IMR-90 (cell line): ENCODE data around the gene RIPOR2. TPM values are rescaled to one million over a fixed set of nuclear protein-coding genes. Genes with fewer than 3 reads are reported as not detected.

Experiments used
- ATAC-seq: fragments of 200-7000 bp; cut with Tn5 transposase; 2 replicates; pipeline ENCODE4 v1.9.1; 2020; ENCODE audit warnings: low read depth, mild to moderate bottlenecking, moderate library complexity
- BruUV-seq: library from RNA; stranded (reverse); fragments of 400-500 nt; replicated peaks from 2 replicates; lab custom pipeline; 2021; lab: Mats Ljungman, UMichigan
- CTCF ChIA-PET: fragments of 300-600 bp; formaldehyde crosslinking; extraction: SDS; loops from one replicate; lab custom pipeline; 2021; ENCODE audit warnings: antibody characterized with exemption; lab: Yijun Ruan, JAX
- POLR2A ChIA-PET: fragments of 300-600 bp; sonication (Branson Sonifier 250); formaldehyde crosslinking; loops from one replicate; lab custom pipeline; 2022; ENCODE audit warnings: antibody characterized with exemption; ENCODE audit not compliant: unreplicated experiment; lab: Charles Lee
- DNase-seq: peaks from one replicate; pipeline ENCODE4 v3.0.0; 2013
- H2AFZ ChIP-seq: replicated peaks from 2 replicates; pipeline ENCODE3; 2013; ENCODE audit warnings: low read length, mild to moderate bottlenecking; ENCODE audit not compliant: poor library complexity
- H2AK5ac ChIP-seq: 2 replicates; pipeline ENCODE4 v1.6.1; 2013; ENCODE audit warnings: low read depth, low read length, inconsistent platforms
- H2AK9ac ChIP-seq: replicated peaks from 2 replicates; pipeline ENCODE3; 2013; ENCODE audit warnings: mild to moderate bottlenecking, low read depth, low read length, moderate library complexity; ENCODE audit not compliant: poor library complexity
- H2BK120ac ChIP-seq: 2 replicates; pipeline ENCODE4 v1.6.1; 2013; ENCODE audit warnings: low read depth, low read length, inconsistent platforms
- H2BK15ac ChIP-seq: 3 replicates; pipeline ENCODE4 v1.6.1; 2013; ENCODE audit warnings: low read depth, low read length, inconsistent platforms
- H2BK20ac ChIP-seq: 2 replicates; pipeline ENCODE4 v1.6.1; 2013; ENCODE audit warnings: low read depth, mild to moderate bottlenecking, inconsistent platforms, low read length, moderate library complexity
- H2BK5ac ChIP-seq: 2 replicates; pipeline ENCODE4 v1.6.1; 2013; ENCODE audit warnings: mild to moderate bottlenecking, low read depth, low read length, inconsistent platforms; ENCODE audit not compliant: poor library complexity, severe bottlenecking
- H3K14ac ChIP-seq: replicated peaks from 2 replicates; pipeline ENCODE4 v1.6.1; 2013; ENCODE audit warnings: low read depth, low read length, inconsistent platforms
- H3K18ac ChIP-seq: 2 replicates; pipeline ENCODE4 v1.6.1; 2013; ENCODE audit warnings: low read depth, low read length, control low read depth
- H3K23ac ChIP-seq: 2 replicates; pipeline ENCODE4 v1.6.1; 2013; ENCODE audit warnings: low read depth, low read length, inconsistent platforms
- H3K27ac ChIP-seq: 2 replicates; pipeline ENCODE4 v1.5.1; 2013; ENCODE audit warnings: mild to moderate bottlenecking, control low read depth, low read length; ENCODE audit not compliant: insufficient read depth
- H3K27me3 ChIP-seq: 2 replicates; pipeline ENCODE4 v1.6.1; 2013; ENCODE audit warnings: low read length; ENCODE audit not compliant: control insufficient read depth, insufficient read depth
- H3K36me3 ChIP-seq: 2 replicates; pipeline ENCODE4 v1.6.1; 2013; ENCODE audit warnings: low read length, mixed read lengths; ENCODE audit not compliant: control insufficient read depth, insufficient read depth
- H3K4ac ChIP-seq: 2 replicates; pipeline ENCODE4 v1.6.1; 2013; ENCODE audit warnings: low read depth, low read length, inconsistent platforms
- H3K4me1 ChIP-seq: 2 replicates; pipeline ENCODE4 v1.6.1; 2013; ENCODE audit warnings: low read length, mixed read lengths; ENCODE audit not compliant: control insufficient read depth, insufficient read depth
- H3K4me2 ChIP-seq: 2 replicates; pipeline ENCODE4 v1.6.1; 2013; ENCODE audit warnings: low read depth, mild to moderate bottlenecking, control low read depth, low read length, moderate library complexity
- H3K4me3 ChIP-seq: 2 replicates; pipeline ENCODE4 v1.5.1; 2013; ENCODE audit warnings: low read depth, mild to moderate bottlenecking, control low read depth, low read length, moderate library complexity; ENCODE audit not compliant: insufficient read depth
- H3K56ac ChIP-seq: 2 replicates; pipeline ENCODE4 v1.6.1; 2013; ENCODE audit warnings: low read length, inconsistent platforms; ENCODE audit not compliant: insufficient read depth; ENCODE audit errors: extremely low read depth
- H3K79me1 ChIP-seq, 2 experiments: 2 replicates each; pipeline ENCODE4 v1.6.1; 2013; ENCODE audit warnings: low read length in 2 of 2, inconsistent platforms in 1 of 2, low read depth in 1 of 2
- H3K9ac ChIP-seq: 2 replicates; pipeline ENCODE4 v1.6.1; 2013; ENCODE audit warnings: low read depth, low read length, control low read depth
- H3K9me1 ChIP-seq: 2 replicates; pipeline ENCODE4 v1.6.1; 2013; ENCODE audit warnings: low read length, inconsistent platforms; ENCODE audit not compliant: insufficient read depth
- H3K9me3 ChIP-seq: 2 replicates; pipeline ENCODE4 v1.6.1; 2013; ENCODE audit warnings: low read length; ENCODE audit not compliant: control insufficient read depth, insufficient read depth
- H4K20me1 ChIP-seq: 2 replicates; pipeline ENCODE4 v1.6.1; 2013; ENCODE audit warnings: low read length, inconsistent platforms; ENCODE audit not compliant: insufficient read depth
- H4K5ac ChIP-seq: 2 replicates; pipeline ENCODE4 v1.6.1; 2013; ENCODE audit warnings: mild to moderate bottlenecking, low read depth, low read length, control low read depth
- H4K8ac ChIP-seq, 2 experiments: 2 replicates each; pipeline ENCODE4 v1.6.1; 2013; ENCODE audit warnings: low read depth in 2 of 2, low read length in 2 of 2, control low read depth in 1 of 2, inconsistent platforms in 1 of 2
- H4K91ac ChIP-seq: 2 replicates; pipeline ENCODE4 v1.6.1; 2013; ENCODE audit warnings: low read depth, low read length, inconsistent platforms; ENCODE audit not compliant: insufficient read depth
- BHLHE40 ChIP-seq: fragments of 150-350 bp; IDR thresholded peaks from 2 replicates; pipeline ENCODE4 v1.6.1; 2016; ENCODE audit warnings: mild to moderate bottlenecking, low read depth, low read length
- CEBPB ChIP-seq: IDR thresholded peaks from 2 replicates; pipeline ENCODE4 v1.6.1; 2012; ENCODE audit warnings: low read depth, low read length, improper control_type of control experiment
- CHD1 ChIP-seq: IDR thresholded peaks from 2 replicates; pipeline ENCODE4 v1.6.1; 2012; ENCODE audit warnings: low read depth, low read length, improper control_type of control experiment
- CTCF ChIP-seq: conservative IDR thresholded peaks from 2 replicates; pipeline ENCODE4 v1.5.1; 2012; ENCODE audit warnings: mild to moderate bottlenecking, low read depth, low read length, improper control_type of control experiment
- MAFK ChIP-seq: IDR thresholded peaks from 2 replicates; pipeline ENCODE4 v1.6.1; 2012; ENCODE audit warnings: low read depth, low read length, improper control_type of control experiment
- MAZ ChIP-seq: IDR thresholded peaks from 2 replicates; pipeline ENCODE4 v1.6.1; 2012; ENCODE audit warnings: low read depth, mild to moderate bottlenecking, low read length, improper control_type of control experiment, moderate library complexity, borderline replicate concordance
- MXI1 ChIP-seq: IDR thresholded peaks from 2 replicates; pipeline ENCODE4 v1.6.1; 2012; ENCODE audit warnings: low read depth, mild to moderate bottlenecking, low read length, moderate library complexity, borderline replicate concordance
- POLR2A ChIP-seq: IDR thresholded peaks from 2 replicates; pipeline ENCODE4 v1.6.1; 2012; ENCODE audit warnings: mild to moderate bottlenecking, low read depth, low read length
- RAD21 ChIP-seq: IDR thresholded peaks from 2 replicates; pipeline ENCODE4 v1.6.1; 2012; ENCODE audit warnings: low read length, improper control_type of control experiment
- RFX5 ChIP-seq: IDR thresholded peaks from 2 replicates; pipeline ENCODE4 v1.8.0; 2012; ENCODE audit warnings: low read depth, mild to moderate bottlenecking, low read length, moderate library complexity
- SMC3 ChIP-seq: fragments of 150-350 bp; IDR thresholded peaks from 2 replicates; pipeline ENCODE4 v1.6.1; 2016; ENCODE audit warnings: low read depth, mild to moderate bottlenecking, antibody characterized with exemption, low read length, moderate library complexity
- USF2 ChIP-seq: fragments of 150-350 bp; IDR thresholded peaks from 2 replicates; pipeline ENCODE4 v1.6.1; 2017; ENCODE audit warnings: mild to moderate bottlenecking, antibody characterized with exemption, low read length, low read depth
- WGBS, 2 experiments: methylation state at CpG; one replicate each; pipeline versions ENCODE4 v1.1.5 to v1.1.7; 2013; ENCODE audit warnings: missing lambda C conversion rate in 2 of 2; ENCODE audit not compliant: insufficient read length in 1 of 2; ENCODE audit errors: extremely low coverage in 2 of 2; 5-methylcytosine and 5-hydroxymethylcytosine counted together
- dilution Hi-C: fragments of 300-500 bp; cut with HindIII; formaldehyde crosslinking; loops from one replicate; pipeline ENCODE4 v1.14.3; 2018; ENCODE audit warnings: low sequenced_read_pairs; ENCODE audit not compliant: unreplicated experiment
- in situ Hi-C: fragments of 300-500 bp; cut with MboI; formaldehyde crosslinking; loops from 3 replicates; pipeline ENCODE4 v1.14.3; 2019; ENCODE audit warnings: low sequenced_read_pairs, inconsistent platforms, mixed read lengths
- intact Hi-C: fragments of 100-400 bp; cut with micrococcal nuclease; formaldehyde crosslinking; loops from 2 replicates; pipeline ENCODE4 v1.10.0; 2022
- polyA plus RNA-seq, 3 experiments: library from polyadenylated mRNA; depleted of rRNA; stranded (reverse); fragments of >200 nt; gene quantifications; 2 replicates each; pipeline ENCODE4 v1.2.3, GENCODE V29; 2012; ENCODE audit warnings: low replicate concordance in 1 of 3
- total RNA-seq: library from RNA; depleted of rRNA; stranded (reverse); fragments of >200 nt; gene quantifications from 2 replicates; pipeline ENCODE4 v1.2.3, GENCODE V29; 2012
- TF ChIP-seq, protein P1 (sequence below): fragments of 150-350 bp; IDR thresholded peaks from 2 replicates; pipeline ENCODE4 v1.6.1; 2016; ENCODE audit warnings: low read depth, mild to moderate bottlenecking, low read length, moderate library complexity, borderline replicate concordance

RIPOR2 gene
- total and polyA plus RNA-seq, 2 of the 4 experiments (the other 2 are of a cell fraction): 1.1 to 1.2 TPM

DNA sequence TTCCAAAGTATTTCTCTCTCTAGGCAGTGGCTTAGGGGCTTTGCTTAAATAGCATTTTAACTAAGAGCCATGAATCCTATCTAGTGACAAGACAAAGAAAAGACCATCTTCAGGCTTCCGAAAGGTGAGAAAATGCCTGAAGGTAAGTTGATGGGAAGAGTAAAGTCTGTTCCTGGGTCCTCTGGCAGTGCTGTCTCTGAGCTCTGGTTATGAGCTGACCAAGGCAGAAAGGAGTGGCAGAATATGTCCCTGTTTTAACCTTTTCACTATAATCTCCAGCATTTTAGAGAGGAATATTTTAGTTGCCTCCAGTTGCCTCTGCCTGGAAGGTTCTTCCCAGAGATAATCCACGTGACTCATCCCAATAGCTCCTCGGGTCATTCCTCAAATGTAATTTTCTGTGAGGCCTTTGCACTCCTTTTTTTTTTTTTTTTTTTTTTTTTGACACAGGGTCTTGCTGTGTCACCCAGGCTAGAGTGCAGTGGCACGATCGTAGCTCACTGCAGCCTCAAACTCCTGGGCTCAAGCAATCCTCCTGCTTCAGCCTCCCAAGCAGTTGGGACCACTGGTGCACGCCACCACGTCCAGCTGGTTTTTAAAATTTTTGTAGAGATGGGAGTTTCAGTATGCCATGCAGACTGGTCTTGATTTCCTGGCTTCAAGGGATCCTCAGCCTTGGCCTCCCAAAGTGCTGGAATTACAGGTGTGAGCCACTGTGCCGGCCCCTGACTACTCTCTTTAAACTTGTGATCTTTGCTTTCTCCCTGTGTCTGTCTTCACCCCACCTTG, 133.3 kb downstream of the RIPOR2 start:
- H3K9ac ChIP-seq: no peak overlapping the region
- H2BK15ac ChIP-seq: no peak overlapping the region
- H3K18ac ChIP-seq: peak overlapping the region; percentile 69
- H2BK20ac ChIP-seq: 0 out of 2 replicates have a peak overlapping the region, but pooled peaks have one; percentile 59
- no peaks in the 10 kb centered on the region for H4K20me1 ChIP-seq
- peak overlapping the region; percentile 36; the same call in 1 of the 2 replicates for H3K4me2 ChIP-seq
- no CpG with 5 or more reads among the region's 8 CpGs for WGBS, 2 experiments
- peaks cover 5% of the 10 kb centered on the region; the same call in 1 of the 2 replicates for H3K36me3 ChIP-seq
- TF ChIP-seq CHD1 (no peak), CTCF (no peak), CEBPB (no peak), MAZ (no peak), RAD21 (no peak), RFX5 (no peak), MAFK (no peak), POLR2A (no peak), BHLHE40 (no peak), MXI1 (no peak), SMC3 (no peak), USF2 (no peak)
- TF ChIP-seq, protein P1, sequence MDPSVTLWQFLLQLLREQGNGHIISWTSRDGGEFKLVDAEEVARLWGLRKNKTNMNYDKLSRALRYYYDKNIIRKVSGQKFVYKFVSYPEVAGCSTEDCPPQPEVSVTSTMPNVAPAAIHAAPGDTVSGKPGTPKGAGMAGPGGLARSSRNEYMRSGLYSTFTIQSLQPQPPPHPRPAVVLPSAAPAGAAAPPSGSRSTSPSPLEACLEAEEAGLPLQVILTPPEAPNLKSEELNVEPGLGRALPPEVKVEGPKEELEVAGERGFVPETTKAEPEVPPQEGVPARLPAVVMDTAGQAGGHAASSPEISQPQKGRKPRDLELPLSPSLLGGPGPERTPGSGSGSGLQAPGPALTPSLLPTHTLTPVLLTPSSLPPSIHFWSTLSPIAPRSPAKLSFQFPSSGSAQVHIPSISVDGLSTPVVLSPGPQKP: no peak
- peak overlapping the region; percentile 16; the same call in 1 of the 2 replicates for H3K27ac ChIP-seq
- H2AK9ac ChIP-seq: no peak overlapping the region
- DNase-seq: peak; percentile 48
- H3K4me3 ChIP-seq: no peak overlapping the region
- peak; percentile 55 for ATAC-seq
- H3K56ac ChIP-seq: no peak overlapping the region
- BruUV-seq: no TSS peak
- H3K9me3 ChIP-seq: no peaks in the 10 kb centered on the region
- H2AFZ ChIP-seq: peak overlapping the region; percentile 67
- 0 out of 2 replicates have a peak overlapping the region, but pooled peaks have one; percentile 34 for H3K14ac ChIP-seq
- dilution Hi-C loops (no loop called here), in situ Hi-C loops (no loop called here), intact Hi-C loops (no loop called here)
- H3K79me1 ChIP-seq: no peaks in the 10 kb centered on the region
- ChIA-PET POLR2A (interaction anchor here (0.6 kb wide), 1 partner anchor 94 kb away, joined by 7 read pairs; no protein-coding TSS in a partner anchor), CTCF (interaction anchor here (0.6 kb wide), 1 partner anchor 22 kb away, joined by 3 read pairs; no protein-coding TSS in a partner anchor)
- no peak overlapping the region for H2BK5ac ChIP-seq
- H4K91ac ChIP-seq: no peak overlapping the region
- H2BK120ac ChIP-seq: no peak overlapping the region
- no peak overlapping the region; the same call in 1 of the 2 replicates for H3K23ac ChIP-seq
- H3K27me3 ChIP-seq: no peaks in the 10 kb centered on the region
- H3K9me1 ChIP-seq: no peaks in the 10 kb centered on the region
- peaks cover 11% of the 10 kb centered on the region for H3K4me1 ChIP-seq
- no peak overlapping the region for H4K5ac ChIP-seq
- peak overlapping the region; percentile 14; the same call in 1 of the 2 replicates for H3K4ac ChIP-seq
- no peak overlapping the region for H4K8ac ChIP-seq
- H2AK5ac ChIP-seq: no peak overlapping the region
